Activated CD8-positive, alpha-beta T cell treated with anti-CD3 and anti-CD28 coated beads, Interleukin-2, amount 10 ng/mL, durations not matched to agents 7 days and 5 days (primary cell): ENCODE results near the gene CNMD. TPM values are rescaled to one million over a fixed set of nuclear protein-coding genes. Genes with fewer than 3 reads are reported as not detected.

Experiments used
- ATAC-seq: fragments of 150-1000 bp; cut with Tn5 transposase; one replicate; pipeline ENCODE4 v1.10.0; 2021; ENCODE audit warnings: moderate library complexity
- CTCF ChIA-PET: fragments of 350-600 bp; sonication (Branson Sonifier 250); formaldehyde crosslinking; loops from one replicate; lab custom pipeline; 2021; ENCODE audit warnings: antibody characterized with exemption; lab: Charles Lee
- POLR2A ChIA-PET: fragments of 350-600 bp; sonication (Branson Sonifier 250); formaldehyde crosslinking; loops from one replicate; lab custom pipeline; 2021; ENCODE audit warnings: antibody characterized with exemption; lab: Charles Lee
- DNase-seq: peaks from one replicate; pipeline ENCODE4 v3.0.0-alpha.2; 2020
- H3K27ac Mint-ChIP-seq: one replicate; pipeline ENCODE4 v1.8.0; 2021; ENCODE audit warnings: mild to moderate bottlenecking, mixed read lengths
- H3K27me3 Mint-ChIP-seq: one replicate; pipeline ENCODE4 v1.8.0; 2021; ENCODE audit warnings: low read depth, mixed read lengths
- H3K36me3 Mint-ChIP-seq: one replicate; pipeline ENCODE4 v1.8.0; 2021; ENCODE audit warnings: low read depth, mixed read lengths
- H3K4me1 Mint-ChIP-seq: one replicate; pipeline ENCODE4 v1.8.0; 2021; ENCODE audit warnings: low read depth, mixed read lengths
- H3K4me3 Mint-ChIP-seq: one replicate; pipeline ENCODE4 v1.8.0; 2021; ENCODE audit warnings: mild to moderate bottlenecking, mixed read lengths
- H3K9me3 Mint-ChIP-seq: one replicate; pipeline ENCODE4 v1.8.0; 2022; ENCODE audit warnings: mixed read lengths; ENCODE audit not compliant: insufficient read depth
- total RNA-seq, 2 experiments: library from RNA; stranded (reverse); gene quantifications; one replicate each; pipeline ENCODE4 v1.2.3, GENCODE V29; 2021

Gene CNMD
- total RNA-seq, 2 experiments from 2014 or later = not detected

GRCh38 chr13:52775511-52775910, 35.9 kb upstream of the CNMD start:
- Mint-ChIP-seq H3K4me1 (no peaks in the 10 kb centered on the region), H3K27me3 (peaks cover 9% of the 10 kb centered on the region), H3K36me3 (no peaks in the 10 kb centered on the region), H3K4me3 (no peak overlapping the region), H3K27ac (no peak overlapping the region), H3K9me3 (no peaks in the 10 kb centered on the region)
- POLR2A ChIA-PET = no interaction called here
- DNase-seq (no peak), ATAC-seq (no peak)
- CTCF ChIA-PET = no interaction called here

- H3K4me1 Mint-ChIP-seq = no peaks in the 10 kb centered on the region
- no peak overlapping the region for H3K27ac Mint-ChIP-seq
- no peaks in the 10 kb centered on the region for H3K9me3 Mint-ChIP-seq
- CTCF ChIA-PET = no interaction called here
- H3K4me3 Mint-ChIP-seq = no peak overlapping the region
- POLR2A ChIA-PET = no interaction called here
- ATAC-seq = no peak
- H3K27me3 Mint-ChIP-seq = peaks cover 5% of the 10 kb centered on the region
- DNase-seq = no peak
- no peaks in the 10 kb centered on the region for H3K36me3 Mint-ChIP-seq
Observed at GRCh38 chr13:52767949-52768516, 28.4 kb upstream of the CNMD start.

- H3K4me3 Mint-ChIP-seq = no peak overlapping the region
- H3K27me3 Mint-ChIP-seq = no peaks in the 10 kb centered on the region
Observed at GRCh38 chr13:52765611-52766390, 26.2 kb upstream of the CNMD start.

GRCh38 chr13:52760077-52760476, 20.5 kb upstream of the CNMD start:
- no peak overlapping the region for H3K4me3 Mint-ChIP-seq
- peaks cover 10% of the 10 kb centered on the region for H3K27me3 Mint-ChIP-seq
- CTCF ChIA-PET = no interaction called here
- ATAC-seq (no peak), DNase-seq (no peak)
- H3K4me1 Mint-ChIP-seq = no peaks in the 10 kb centered on the region
- no peaks in the 10 kb centered on the region for H3K9me3 Mint-ChIP-seq
- no peaks in the 10 kb centered on the region for H3K36me3 Mint-ChIP-seq
- POLR2A ChIA-PET = no interaction called here
- no peak overlapping the region for H3K27ac Mint-ChIP-seq

More at GRCh38 chr13:52765611-52766390, 26.2 kb upstream of the CNMD start:
- no peaks in the 10 kb centered on the region for H3K4me1 Mint-ChIP-seq
- ChIA-PET CTCF (no interaction called here), POLR2A (no interaction called here)
- no peak for ATAC-seq
- no peaks in the 10 kb centered on the region for H3K9me3 Mint-ChIP-seq
- no peak overlapping the region for H3K27ac Mint-ChIP-seq
- H3K36me3 Mint-ChIP-seq = no peaks in the 10 kb centered on the region
- DNase-seq = no peak

- ATAC-seq (no peak), DNase-seq (no peak)
- Mint-ChIP-seq H3K4me1 (no peaks in the 10 kb centered on the region), H3K4me3 (no peak overlapping the region), H3K9me3 (no peaks in the 10 kb centered on the region), H3K27me3 (peaks cover 10% of the 10 kb centered on the region), H3K36me3 (no peaks in the 10 kb centered on the region), H3K27ac (no peak overlapping the region)
- CTCF ChIA-PET = no interaction called here
- POLR2A ChIA-PET = no interaction called here
Observed at GRCh38 chr13:52758114-52758513, 18.5 kb upstream of the CNMD start.

- CTCF ChIA-PET = no interaction called here
- Mint-ChIP-seq H3K4me3 (no peak overlapping the region), H3K4me1 (no peaks in the 10 kb centered on the region), H3K36me3 (no peaks in the 10 kb centered on the region), H3K27me3 (peaks cover 8% of the 10 kb centered on the region), H3K9me3 (no peaks in the 10 kb centered on the region), H3K27ac (no peak overlapping the region)
- POLR2A ChIA-PET = no interaction called here
- ATAC-seq (no peak), DNase-seq (no peak)
Observed at GRCh38 chr13:52751196-52751595, 11.6 kb upstream of the CNMD start.

- ATAC-seq = no peak
- Mint-ChIP-seq H3K4me1 (no peaks in the 10 kb centered on the region), H3K36me3 (no peaks in the 10 kb centered on the region), H3K9me3 (no peaks in the 10 kb centered on the region), H3K4me3 (no peak overlapping the region), H3K27ac (no peak overlapping the region), H3K27me3 (peaks cover 9% of the 10 kb centered on the region)
- ChIA-PET POLR2A (no interaction called here), CTCF (no interaction called here)
- DNase-seq = no peak
Observed at GRCh38 chr13:52750713-52751112, 11.1 kb upstream of the CNMD start.

GRCh38 chr13:52749419-52749818, 9.8 kb upstream of the CNMD start:
- ATAC-seq = no peak
- Mint-ChIP-seq H3K27ac (no peak overlapping the region), H3K4me3 (no peak overlapping the region), H3K4me1 (no peaks in the 10 kb centered on the region), H3K27me3 (peaks cover 11% of the 10 kb centered on the region), H3K9me3 (no peaks in the 10 kb centered on the region), H3K36me3 (no peaks in the 10 kb centered on the region)
- ChIA-PET CTCF (no interaction called here), POLR2A (no interaction called here)
- no peak for DNase-seq

- Mint-ChIP-seq H3K36me3 (no peaks in the 10 kb centered on the region), H3K4me3 (no peak overlapping the region), H3K27me3 (peaks cover 29% of the 10 kb centered on the region), H3K27ac (no peak overlapping the region), H3K9me3 (no peaks in the 10 kb centered on the region), H3K4me1 (no peaks in the 10 kb centered on the region)
- DNase-seq (no peak), ATAC-seq (no peak)
- ChIA-PET POLR2A (interaction anchor here (1.0 kb wide), 1 partner anchor 94 kb away, joined by 3 read pairs; the partner anchor contains the start of gene SUGT1), CTCF (no interaction called here)
Observed at GRCh38 chr13:52746141-52746540, 6.5 kb upstream of the CNMD start.

GRCh38 chr13:52744842-52745375, 5.3 kb upstream of the CNMD start:
- ATAC-seq (no peak), DNase-seq (no peak)
- H3K27ac Mint-ChIP-seq = no peak overlapping the region
- H3K36me3 Mint-ChIP-seq = no peaks in the 10 kb centered on the region
- H3K4me1 Mint-ChIP-seq = no peaks in the 10 kb centered on the region
- CTCF ChIA-PET = interaction anchor here (0.7 kb wide), 1 partner anchor 49 kb away, joined by 4 read pairs; no protein-coding TSS in a partner anchor
- peaks cover 40% of the 10 kb centered on the region for H3K27me3 Mint-ChIP-seq
- no peak overlapping the region for H3K4me3 Mint-ChIP-seq
- POLR2A ChIA-PET = no interaction called here
- no peaks in the 10 kb centered on the region for H3K9me3 Mint-ChIP-seq

GRCh38 chr13:52743988-52744387, 4.4 kb upstream of the CNMD start:
- peaks cover 44% of the 10 kb centered on the region for H3K27me3 Mint-ChIP-seq
- CTCF ChIA-PET = no interaction called here
- H3K4me1 Mint-ChIP-seq = peaks cover 4% of the 10 kb centered on the region
- no peaks in the 10 kb centered on the region for H3K36me3 Mint-ChIP-seq
- H3K4me3 Mint-ChIP-seq = no peak overlapping the region
- no peak overlapping the region for H3K27ac Mint-ChIP-seq
- DNase-seq (no peak), ATAC-seq (no peak)
- POLR2A ChIA-PET = no interaction called here
- H3K9me3 Mint-ChIP-seq = no peaks in the 10 kb centered on the region

- ChIA-PET POLR2A (no interaction called here), CTCF (no interaction called here)
- Mint-ChIP-seq H3K27me3 (peaks cover 42% of the 10 kb centered on the region), H3K36me3 (no peaks in the 10 kb centered on the region), H3K9me3 (no peaks in the 10 kb centered on the region), H3K4me1 (peaks cover 5% of the 10 kb centered on the region), H3K4me3 (no peak overlapping the region), H3K27ac (no peak overlapping the region)
- ATAC-seq = no peak
- no peak for DNase-seq
Observed at GRCh38 chr13:52743569-52743968, 3.9 kb upstream of the CNMD start.
